Measurements from ENCODE around the gene S100A6.
"Not testable (repeated sequence)": the region's sequence is repeated elsewhere in the genome, so short reads cannot be mapped to it uniquely, and the experiment has no call there.

Gene S100A6

DNA sequence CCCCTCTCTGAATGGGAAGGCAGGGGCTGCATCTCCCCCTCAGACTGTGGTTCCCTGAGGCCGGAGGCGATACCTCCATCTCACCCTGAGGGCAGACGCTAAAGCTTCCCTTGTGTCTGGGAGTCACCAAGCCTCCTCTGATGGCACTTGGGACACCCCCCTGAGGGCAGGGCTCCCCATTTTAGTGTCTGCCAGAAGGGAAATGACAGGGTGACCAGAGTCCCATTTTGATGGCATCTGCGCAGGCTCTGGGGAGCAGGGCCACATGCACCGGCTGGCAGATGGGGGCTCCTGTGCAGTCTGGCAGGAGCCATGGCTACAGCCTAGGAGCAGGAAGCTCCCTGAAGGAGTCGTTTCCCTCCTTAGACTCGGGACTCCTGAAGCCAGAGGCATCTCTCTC lies 28.2 kb upstream of the S100A6 start:
- peaks cover 49% of the 10 kb centered on the region for H3K4me1 ChIP-seq (ENCODE audit: control insufficient read depth, insufficient read depth, low read length, unreplicated experiment)
- no peaks in the 10 kb centered on the region for H3K27me3 ChIP-seq (ENCODE audit: insufficient read depth, low read length)
- peaks cover 3% of the 10 kb centered on the region for H3K79me2 ChIP-seq (ENCODE audit: control insufficient read depth, insufficient read depth, low read length, unreplicated experiment)
- no peak overlapping the region for H2AFZ ChIP-seq (ENCODE audit: low read length, unreplicated experiment)
- H3K27ac ChIP-seq (ENCODE audit: low read depth, low read length): no peak overlapping the region
- H3K36me3 ChIP-seq (ENCODE audit: insufficient read depth, low read length): no peaks in the 10 kb centered on the region
- no peak overlapping the region for H3K4me3 ChIP-seq (ENCODE audit: low read depth, low read length)

DNA sequence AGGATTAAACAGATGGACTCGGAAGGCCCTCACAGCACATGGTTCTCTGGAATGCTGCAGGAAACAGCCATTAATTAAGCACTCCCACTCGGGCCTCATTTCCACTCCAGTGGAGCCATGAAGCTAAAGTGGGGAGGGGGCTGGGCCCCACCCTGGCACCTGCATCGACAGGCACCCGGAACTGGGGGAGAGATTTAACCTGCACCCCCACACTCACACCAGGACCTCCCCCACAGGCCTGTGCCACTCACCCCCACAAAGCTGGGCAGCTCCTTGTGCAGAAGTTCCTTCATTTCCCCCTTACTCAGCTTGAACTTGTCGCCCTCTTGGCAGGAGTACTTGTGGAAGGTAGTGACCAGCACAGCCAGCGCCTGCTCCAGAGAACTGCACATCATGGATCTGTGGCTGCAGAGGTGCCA lies 27.7 kb upstream of the S100A6 start:
- no peaks in the 10 kb centered on the region for H3K36me3 ChIP-seq (ENCODE audit: insufficient read depth, low read length)
- H3K27me3 ChIP-seq (ENCODE audit: insufficient read depth, low read length): no peaks in the 10 kb centered on the region
- H2AFZ ChIP-seq (ENCODE audit: low read length, unreplicated experiment): no peak overlapping the region
- peaks cover 45% of the 10 kb centered on the region for H3K4me1 ChIP-seq (ENCODE audit: control insufficient read depth, insufficient read depth, low read length, unreplicated experiment)
- H3K4me3 ChIP-seq (ENCODE audit: low read depth, low read length): no peak overlapping the region
- H3K79me2 ChIP-seq (ENCODE audit: control insufficient read depth, insufficient read depth, low read length, unreplicated experiment): peaks cover 3% of the 10 kb centered on the region
- H3K27ac ChIP-seq (ENCODE audit: low read depth, low read length): no peak overlapping the region

DNA sequence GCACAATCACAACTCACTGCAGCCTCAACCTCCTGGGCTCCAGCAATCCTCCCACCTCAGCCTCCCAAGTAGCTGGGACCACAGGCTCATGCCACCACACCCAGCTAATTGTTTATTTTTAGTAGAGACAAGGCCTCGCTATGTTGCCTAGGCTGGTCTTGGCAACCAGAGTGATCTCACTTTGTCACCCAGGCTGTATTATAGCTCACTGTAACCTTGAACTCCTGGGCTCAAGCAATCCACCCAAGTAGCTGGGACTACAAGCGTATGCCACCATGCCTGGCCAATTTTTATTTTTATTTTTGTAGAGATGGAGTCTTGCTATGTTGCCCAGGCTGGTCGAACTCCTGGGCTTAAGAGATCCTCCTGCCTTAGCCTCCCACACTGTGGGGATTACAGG lies 26.2 kb upstream of the S100A6 start:
- not testable (repeated sequence) for H3K27me3 ChIP-seq (ENCODE audit: insufficient read depth, low read length); H3K79me2 ChIP-seq (ENCODE audit: control insufficient read depth, insufficient read depth, low read length, unreplicated experiment); H2AFZ ChIP-seq (ENCODE audit: low read length, unreplicated experiment); H3K36me3 ChIP-seq (ENCODE audit: insufficient read depth, low read length); H3K27ac ChIP-seq (ENCODE audit: low read depth, low read length); H3K4me3 ChIP-seq (ENCODE audit: low read depth, low read length)
- H3K4me1 ChIP-seq (ENCODE audit: control insufficient read depth, insufficient read depth, low read length, unreplicated experiment): peaks cover 32% of the 10 kb centered on the region

DNA sequence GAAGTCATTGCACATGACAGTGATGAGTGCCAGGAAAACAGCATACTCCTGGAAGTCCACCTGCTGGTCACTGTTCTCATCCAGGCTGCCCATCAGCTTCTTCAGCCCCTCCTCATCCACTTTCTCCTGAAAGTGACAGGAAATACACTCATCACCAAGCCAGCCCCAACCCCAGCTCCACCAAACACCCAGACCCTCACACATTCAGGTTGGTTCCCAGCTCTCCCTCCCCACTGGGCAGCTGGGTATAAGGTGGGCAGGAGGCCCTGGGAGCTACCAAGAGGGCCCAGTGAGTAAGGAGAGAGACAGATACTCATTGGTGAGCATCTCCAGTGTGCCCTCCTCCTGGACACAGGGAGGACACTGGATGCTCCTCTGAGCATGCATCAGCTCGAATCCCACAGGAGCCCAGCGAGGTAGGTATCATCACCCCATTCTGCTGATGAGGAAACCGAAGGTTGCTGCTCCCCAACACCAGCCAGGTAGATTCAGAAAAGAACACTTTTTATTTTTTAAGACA lies 25.7 kb upstream of the S100A6 start:
- Histone ChIP-seq H2AFZ (ENCODE audit: low read length, unreplicated experiment) (no peak overlapping the region), H3K36me3 (ENCODE audit: insufficient read depth, low read length) (no peaks in the 10 kb centered on the region), H3K79me2 (ENCODE audit: control insufficient read depth, insufficient read depth, low read length, unreplicated experiment) (peaks cover 3% of the 10 kb centered on the region), H3K27ac (ENCODE audit: low read depth, low read length) (no peak overlapping the region), H3K4me3 (ENCODE audit: low read depth, low read length) (no peak overlapping the region), H3K4me1 (ENCODE audit: control insufficient read depth, insufficient read depth, low read length, unreplicated experiment) (peaks cover 27% of the 10 kb centered on the region), H3K27me3 (ENCODE audit: insufficient read depth, low read length) (no peaks in the 10 kb centered on the region)

DNA sequence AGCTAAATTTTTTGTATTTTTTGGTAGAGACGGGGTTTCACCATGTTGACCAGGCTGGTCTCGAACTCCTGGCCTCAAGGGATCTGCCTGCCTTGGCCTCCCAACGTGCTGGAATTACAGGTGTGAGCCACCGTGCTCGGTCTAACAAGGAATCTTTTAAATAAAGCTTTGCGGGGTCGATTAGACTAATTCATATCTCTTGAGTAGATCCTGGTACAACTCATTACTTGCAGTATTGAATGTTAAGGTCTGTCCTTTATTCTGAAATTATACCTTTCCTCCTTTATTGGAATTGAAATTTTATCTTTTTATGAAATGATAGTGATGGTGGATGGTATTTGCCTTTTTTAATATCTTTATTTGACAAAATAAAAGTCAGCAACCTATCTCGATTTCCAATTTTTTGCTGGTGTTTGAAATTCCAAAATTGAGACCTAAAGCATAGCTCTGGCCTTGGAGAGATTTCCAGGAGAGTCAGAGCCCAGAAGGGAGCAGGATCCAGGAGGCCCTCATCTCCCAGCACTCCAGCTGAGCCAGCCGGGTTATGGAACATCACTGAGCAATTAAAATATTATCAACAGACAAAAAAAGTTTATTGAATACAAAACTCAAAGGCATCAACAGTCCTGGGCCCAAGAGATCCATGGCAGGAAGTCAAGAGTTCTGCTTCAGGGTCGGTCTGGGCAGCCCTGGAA lies 25.1 kb upstream of the S100A6 start:
- Histone ChIP-seq H3K4me3 (ENCODE audit: low read depth, low read length) (no peak overlapping the region), H3K36me3 (ENCODE audit: insufficient read depth, low read length) (no peaks in the 10 kb centered on the region), H3K27me3 (ENCODE audit: insufficient read depth, low read length) (no peaks in the 10 kb centered on the region), H3K4me1 (ENCODE audit: control insufficient read depth, insufficient read depth, low read length, unreplicated experiment) (peaks cover 25% of the 10 kb centered on the region), H3K27ac (ENCODE audit: low read depth, low read length) (no peak overlapping the region), H2AFZ (ENCODE audit: low read length, unreplicated experiment) (no peak overlapping the region), H3K79me2 (ENCODE audit: control insufficient read depth, insufficient read depth, low read length, unreplicated experiment) (peaks cover 3% of the 10 kb centered on the region)

DNA sequence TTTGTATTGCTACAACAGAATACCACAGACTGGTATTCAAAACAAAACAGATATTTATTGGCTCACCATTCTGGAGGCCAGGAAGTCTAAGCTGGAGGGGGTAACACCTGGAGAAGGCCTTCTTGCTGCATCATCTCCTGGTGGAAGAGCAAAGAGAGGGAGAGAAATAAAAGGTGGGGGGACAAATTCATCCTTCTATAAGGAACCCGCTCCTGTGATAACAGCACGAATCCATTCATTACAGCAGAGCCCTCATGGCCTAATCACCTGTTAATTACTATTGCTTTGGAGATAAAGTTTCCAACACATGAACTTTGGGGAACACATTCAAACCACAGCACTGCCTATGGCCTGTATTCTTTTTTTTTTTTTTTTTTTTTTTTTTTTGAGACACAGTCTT lies 24.4 kb upstream of the S100A6 start:
- Histone ChIP-seq H2AFZ (ENCODE audit: low read length, unreplicated experiment) (no peak overlapping the region), H3K36me3 (ENCODE audit: insufficient read depth, low read length) (no peaks in the 10 kb centered on the region), H3K27me3 (ENCODE audit: insufficient read depth, low read length) (no peaks in the 10 kb centered on the region), H3K27ac (ENCODE audit: low read depth, low read length) (no peak overlapping the region), H3K79me2 (ENCODE audit: control insufficient read depth, insufficient read depth, low read length, unreplicated experiment) (peaks cover under 1% of the 10 kb centered on the region), H3K4me1 (ENCODE audit: control insufficient read depth, insufficient read depth, low read length, unreplicated experiment) (peaks cover 18% of the 10 kb centered on the region), H3K4me3 (ENCODE audit: low read depth, low read length) (no peak overlapping the region)

DNA sequence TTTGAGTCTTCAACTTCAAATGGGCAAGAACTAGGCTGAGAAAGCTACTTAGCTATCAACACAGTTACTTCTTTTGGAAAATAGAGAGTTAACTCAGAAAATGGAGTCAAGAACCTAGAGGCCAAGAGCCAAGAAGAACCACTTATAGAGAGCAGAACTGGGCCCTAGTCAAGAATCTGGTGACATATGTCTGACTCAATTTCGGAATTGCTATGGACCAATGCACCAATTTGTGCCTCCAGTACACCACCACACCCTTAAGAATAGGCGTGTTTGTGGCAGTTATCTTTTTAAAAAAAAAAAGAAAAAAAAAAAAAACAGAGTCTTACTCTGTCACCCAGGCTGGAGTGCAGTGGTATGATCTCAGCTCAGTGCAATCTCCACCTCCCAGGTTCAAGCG lies 22.1 kb upstream of the S100A6 start:
- H2AFZ ChIP-seq (ENCODE audit: low read length, unreplicated experiment): no peak overlapping the region

DNA sequence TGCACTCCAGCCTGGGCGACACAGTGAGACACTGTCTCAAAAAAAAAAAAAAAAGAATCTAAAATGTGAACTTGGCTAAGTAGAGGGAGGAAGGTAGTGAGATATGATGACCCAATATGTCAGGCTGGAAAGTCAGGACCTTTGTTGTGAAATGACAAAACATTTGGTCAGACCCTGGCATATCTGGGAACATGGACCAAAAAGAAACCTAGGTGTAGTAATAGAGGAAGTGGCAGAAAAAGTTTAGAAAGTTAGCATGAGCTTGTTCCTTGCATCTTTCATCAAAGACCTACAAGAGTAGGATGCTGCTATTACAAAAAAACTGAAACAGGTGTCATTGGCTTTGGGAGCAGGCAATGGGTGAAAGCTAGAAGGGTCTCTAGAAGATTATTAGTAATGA lies 20.6 kb upstream of the S100A6 start:
- Histone ChIP-seq H3K27me3 (ENCODE audit: insufficient read depth, low read length) (no peaks in the 10 kb centered on the region), H3K4me1 (ENCODE audit: control insufficient read depth, insufficient read depth, low read length, unreplicated experiment) (peaks cover 15% of the 10 kb centered on the region), H3K27ac (ENCODE audit: low read depth, low read length) (no peak overlapping the region), H3K79me2 (ENCODE audit: control insufficient read depth, insufficient read depth, low read length, unreplicated experiment) (no peaks in the 10 kb centered on the region), H3K4me3 (ENCODE audit: low read depth, low read length) (no peak overlapping the region), H3K36me3 (ENCODE audit: insufficient read depth, low read length) (no peaks in the 10 kb centered on the region), H2AFZ (ENCODE audit: low read length, unreplicated experiment) (no peak overlapping the region)

More for the DNA sequence above, 22.1 kb upstream of the S100A6 start:
- H3K79me2 ChIP-seq (ENCODE audit: control insufficient read depth, insufficient read depth, low read length, unreplicated experiment): no peaks in the 10 kb centered on the region
- H3K4me3 ChIP-seq (ENCODE audit: low read depth, low read length): no peak overlapping the region
- H3K27ac ChIP-seq (ENCODE audit: low read depth, low read length): no peak overlapping the region
- H3K36me3 ChIP-seq (ENCODE audit: insufficient read depth, low read length): no peaks in the 10 kb centered on the region
- no peaks in the 10 kb centered on the region for H3K27me3 ChIP-seq (ENCODE audit: insufficient read depth, low read length)
- H3K4me1 ChIP-seq (ENCODE audit: control insufficient read depth, insufficient read depth, low read length, unreplicated experiment): peaks cover 14% of the 10 kb centered on the region

DNA sequence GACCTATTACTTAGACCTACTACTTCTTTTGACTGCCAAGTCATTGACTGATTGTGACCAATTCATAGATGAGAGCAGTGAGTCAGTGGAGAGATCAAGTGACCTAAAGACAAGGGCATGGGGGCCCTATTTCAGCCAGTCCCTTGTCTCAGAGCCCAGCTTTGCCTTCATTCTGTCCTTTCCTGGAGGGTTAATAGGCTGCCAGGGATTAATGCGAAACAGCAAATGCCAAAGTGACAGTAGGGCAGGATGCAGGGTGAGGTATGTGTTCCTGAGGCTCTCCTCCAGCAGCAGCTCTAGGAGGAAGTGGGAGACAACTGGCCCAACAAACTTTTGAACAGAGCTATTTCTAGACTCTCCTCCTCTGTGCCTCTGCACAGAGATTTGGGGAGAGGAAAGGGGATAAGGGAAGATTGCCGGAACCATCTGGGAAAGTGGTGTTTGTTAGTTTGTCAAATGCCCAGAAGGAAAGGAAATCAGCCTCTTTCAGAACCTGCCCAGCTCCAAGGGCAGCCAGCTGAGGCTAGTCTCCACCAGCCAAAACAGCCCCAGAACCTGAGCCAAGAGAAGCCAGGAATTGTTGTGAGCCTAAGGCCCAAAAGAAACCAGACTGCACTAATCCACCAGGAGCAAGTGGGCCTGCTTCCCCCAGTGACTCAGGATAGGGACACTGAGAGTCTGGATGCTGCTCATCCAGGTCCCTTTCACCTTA lies 18.2 kb upstream of the S100A6 start:
- Histone ChIP-seq H2AFZ (ENCODE audit: low read length, unreplicated experiment) (no peak overlapping the region), H3K27me3 (ENCODE audit: insufficient read depth, low read length) (no peaks in the 10 kb centered on the region), H3K4me1 (ENCODE audit: control insufficient read depth, insufficient read depth, low read length, unreplicated experiment) (peaks cover 29% of the 10 kb centered on the region), H3K27ac (ENCODE audit: low read depth, low read length) (no peak overlapping the region), H3K4me3 (ENCODE audit: low read depth, low read length) (no peak overlapping the region), H3K79me2 (ENCODE audit: control insufficient read depth, insufficient read depth, low read length, unreplicated experiment) (no peaks in the 10 kb centered on the region), H3K36me3 (ENCODE audit: insufficient read depth, low read length) (no peaks in the 10 kb centered on the region)

DNA sequence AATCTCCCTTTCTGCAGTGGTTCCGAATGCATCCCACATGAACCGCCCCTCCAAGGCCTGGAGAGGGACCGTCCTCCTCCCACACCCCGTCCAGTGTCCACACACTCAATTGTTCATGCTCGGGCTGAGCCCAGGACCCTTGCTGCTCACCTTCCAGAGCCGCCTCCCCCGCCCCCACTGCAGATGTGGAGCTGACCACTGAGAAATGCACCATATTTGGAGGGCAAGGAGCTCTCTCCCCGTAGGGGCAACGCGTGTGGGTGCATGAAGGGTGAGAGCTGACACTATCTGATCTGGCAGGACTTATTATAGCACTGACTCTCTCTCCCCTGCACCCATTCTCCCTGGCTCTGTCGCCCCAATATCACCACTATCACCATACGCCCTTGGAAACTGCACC lies 17.3 kb upstream of the S100A6 start:
- Histone ChIP-seq H3K4me3 (ENCODE audit: low read depth, low read length) (no peak overlapping the region), H2AFZ (ENCODE audit: low read length, unreplicated experiment) (no peak overlapping the region), H3K27me3 (ENCODE audit: insufficient read depth, low read length) (no peaks in the 10 kb centered on the region), H3K36me3 (ENCODE audit: insufficient read depth, low read length) (no peaks in the 10 kb centered on the region), H3K4me1 (ENCODE audit: control insufficient read depth, insufficient read depth, low read length, unreplicated experiment) (peaks cover 38% of the 10 kb centered on the region), H3K79me2 (ENCODE audit: control insufficient read depth, insufficient read depth, low read length, unreplicated experiment) (no peaks in the 10 kb centered on the region), H3K27ac (ENCODE audit: low read depth, low read length) (no peak overlapping the region)

DNA sequence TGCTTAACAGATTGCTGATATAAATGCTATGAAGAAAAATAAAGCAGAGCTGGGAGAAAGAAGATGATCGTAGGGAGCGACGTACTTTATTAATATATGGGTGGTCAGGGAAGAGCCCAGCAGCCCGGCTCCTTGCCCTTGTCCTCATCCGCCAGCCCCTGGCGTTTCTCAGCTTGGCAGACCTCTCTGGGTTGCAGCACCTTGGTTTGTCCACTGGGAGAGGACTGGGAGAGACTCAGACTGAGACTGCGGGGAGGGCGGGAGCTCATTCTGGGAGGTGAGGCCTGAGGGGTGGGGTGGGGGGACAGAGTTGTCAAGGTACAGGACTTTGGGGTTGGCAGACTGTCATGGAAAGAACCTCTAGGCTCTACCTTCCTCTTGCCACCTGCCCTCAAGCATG lies 16.5 kb upstream of the S100A6 start:
- Histone ChIP-seq H3K4me3 (ENCODE audit: low read depth, low read length) (no peak overlapping the region), H3K27me3 (ENCODE audit: insufficient read depth, low read length) (no peaks in the 10 kb centered on the region), H2AFZ (ENCODE audit: low read length, unreplicated experiment) (no peak overlapping the region), H3K27ac (ENCODE audit: low read depth, low read length) (no peak overlapping the region), H3K4me1 (ENCODE audit: control insufficient read depth, insufficient read depth, low read length, unreplicated experiment) (peaks cover 38% of the 10 kb centered on the region), H3K79me2 (ENCODE audit: control insufficient read depth, insufficient read depth, low read length, unreplicated experiment) (no peaks in the 10 kb centered on the region), H3K36me3 (ENCODE audit: insufficient read depth, low read length) (no peaks in the 10 kb centered on the region)
